Keratinocyte (primary cell): ENCODE measurements around the gene INPP5K. TPM values are rescaled to one million over a fixed set of nuclear protein-coding genes. Genes with fewer than 3 reads are reported as not detected.

Source experiments
- DNase-seq: peaks from one replicate; pipeline ENCODE4 v3.0.0-alpha.2; 2011; ENCODE audit warnings: low read depth, missing footprints, low spot score
- FAIRE-seq: peaks from 2 replicates; lab custom pipeline; 2011; peaks lifted over from hg19 to GRCh38; lab: Jason Lieb, UNC
- H2AFZ ChIP-seq: 2 replicates; pipeline ENCODE4 v1.6.0; 2012; ENCODE audit warnings: low read length, control low read depth, inconsistent platforms; ENCODE audit not compliant: control insufficient read depth
- H3K27ac ChIP-seq: 2 replicates; pipeline ENCODE4 v1.5.1; 2011; ENCODE audit warnings: low read length; ENCODE audit not compliant: control insufficient read depth, insufficient read depth
- H3K27me3 ChIP-seq: 3 replicates; pipeline ENCODE4 v1.6.0; 2011; ENCODE audit warnings: low read length; ENCODE audit not compliant: control insufficient read depth, insufficient read depth; ENCODE audit errors: extremely low read depth
- H3K36me3 ChIP-seq, 2 experiments: 2 replicates in 1 of 2; 3 replicates in 1 of 2; pipeline ENCODE4 v1.5.1; 2011; ENCODE audit warnings: low read length in 2 of 2, mild to moderate bottlenecking in 1 of 2; ENCODE audit not compliant: control insufficient read depth in 2 of 2, insufficient read depth in 2 of 2; ENCODE audit errors: extremely low read depth in 1 of 2
- H3K4me1 ChIP-seq: 3 replicates; pipeline ENCODE4 v1.5.1; 2011; ENCODE audit warnings: low read length; ENCODE audit not compliant: control insufficient read depth, insufficient read depth; ENCODE audit errors: extremely low read depth
- H3K4me2 ChIP-seq: 3 replicates; pipeline ENCODE4 v1.6.0; 2011; ENCODE audit warnings: low read depth, low read length; ENCODE audit not compliant: control insufficient read depth, insufficient read depth; ENCODE audit errors: extremely low read depth
- H3K4me3 ChIP-seq, 3 experiments: fragments of 200-600 bp in 1 of 3; sonication (generic) in 1 of 3; 2 replicates in 2 of 3; 3 replicates in 1 of 3; pipeline ENCODE4 v1.5.1; 2011 to 2016; ENCODE audit warnings: low read length in 3 of 3, mild to moderate bottlenecking in 3 of 3, control low read depth in 2 of 3, inconsistent platforms in 1 of 3, low read depth in 1 of 3, mixed read lengths in 1 of 3, mixed run types in 1 of 3, moderate library complexity in 1 of 3; ENCODE audit not compliant: control insufficient read depth in 2 of 3, insufficient read depth in 2 of 3; ENCODE audit errors: extremely low read depth in 1 of 3
- H3K79me2 ChIP-seq: 2 replicates; pipeline ENCODE4 v1.6.0; 2012; ENCODE audit warnings: low read length; ENCODE audit not compliant: control insufficient read depth, insufficient read depth
- H3K9ac ChIP-seq: 3 replicates; pipeline ENCODE4 v1.6.0; 2011; ENCODE audit warnings: low read length; ENCODE audit not compliant: control insufficient read depth, insufficient read depth; ENCODE audit errors: extremely low read depth
- H3K9me1 ChIP-seq: 3 replicates; pipeline ENCODE4 v1.6.0; 2011; ENCODE audit warnings: low read length; ENCODE audit not compliant: control insufficient read depth, insufficient read depth; ENCODE audit errors: extremely low read depth
- H3K9me3 ChIP-seq: 2 replicates; pipeline ENCODE4 v1.5.1; 2012; ENCODE audit warnings: low read depth, low read length; ENCODE audit not compliant: control insufficient read depth
- H4K20me1 ChIP-seq: 3 replicates; pipeline ENCODE4 v1.6.0; 2011; ENCODE audit warnings: low read length; ENCODE audit not compliant: control insufficient read depth, insufficient read depth; ENCODE audit errors: extremely low read depth
- CTCF ChIP-seq, 3 experiments: IDR thresholded peaks in 1 of 3; conservative IDR thresholded peaks in 1 of 3; optimal IDR thresholded peaks in 1 of 3; 2 replicates in 2 of 3; 3 replicates in 1 of 3; pipeline versions ENCODE3 to v1.5.1; 2011; ENCODE audit warnings: low read length in 3 of 3, mild to moderate bottlenecking in 3 of 3, moderate library complexity in 2 of 3, control low read depth in 1 of 3, inconsistent platforms in 1 of 3; ENCODE audit not compliant: insufficient read depth in 2 of 3; ENCODE audit errors: extremely low read depth in 1 of 3
- EZH2 ChIP-seq: IDR thresholded peaks from one replicate; pipeline ENCODE4 v1.6.1; 2012; ENCODE audit warnings: inconsistent platforms, mild to moderate bottlenecking, low read length, moderate library complexity
- dilution Hi-C: fragments of 300-500 bp; cut with MboI; formaldehyde crosslinking; loops from one replicate; pipeline ENCODE4 v1.7.0; 2020; ENCODE audit warnings: low sequenced_read_pairs; ENCODE audit not compliant: extremely low pct_ligation_motif_present
- polyA plus RNA-seq, 5 experiments: library from polyadenylated mRNA; depleted of rRNA in 3 of 5; stranded (reverse) in 3 of 5; stranded (forward) in 1 of 5; unstranded in 1 of 5; fragments of >200 nt; gene quantifications; 1 replicate in 1 of 5; 2 replicates in 3 of 5; 3 replicates in 1 of 5; pipeline versions ENCODE4 v1.2.1 to v1.2.3, GENCODE V29; 2011 to 2012; ENCODE audit warnings: missing spikeins in 2 of 5, low read depth in 1 of 5, low replicate concordance in 1 of 5

INPP5K gene
- polyA plus RNA-seq, 1 donor (not counting 4 experiments of a cell fraction or from before 2014, with no cell fraction given), result 23.0 TPM

GRCh38 chr17:1487939-1488825, 28.2 kb downstream of the INPP5K start:
- Histone ChIP-seq H3K9ac (peak overlapping the region; percentile 61), H2AFZ (peak overlapping the region; percentile 3), H3K4me2 (peak overlapping the region; percentile 70), H3K4me1 (peaks cover 31% of the 10 kb centered on the region), H3K27me3 (no peaks in the 10 kb centered on the region), H3K4me3 (peak overlapping the region; percentile 23 to 61 (median 51)), H3K9me1 (no peaks in the 10 kb centered on the region), H3K79me2 (peaks cover 29% of the 10 kb centered on the region), H3K9me3 (no peaks in the 10 kb centered on the region), H4K20me1 (no peaks in the 10 kb centered on the region), H3K36me3 (peaks cover 2 to 3% of the 10 kb centered on the region in 2 experiments), H3K27ac (peak overlapping the region; percentile 61)
- no peak for FAIRE-seq
- DNase-seq, result no peak
- TF ChIP-seq CTCF (optimal IDR thresholded peaks at IDR 0.05 in 1 of 3, IDR thresholded peaks at IDR 0.05 in 1 of 3, conservative IDR thresholded peaks at IDR 0.05 in 1 of 3; ENCODE audit: extremely low read depth in 1 of 3, insufficient read depth in 2 of 3, low read length in 3 of 3), result no peak
- no peak for TF ChIP-seq EZH2
- dilution Hi-C loops, result no loop called here

GRCh38 chr17:1486802-1487695, 29.4 kb downstream of the INPP5K start:
- Histone ChIP-seq H3K9me3 (no peaks in the 10 kb centered on the region), H3K4me3 (peak overlapping the region in 2 of 3 experiments; percentile 18 to 27), H4K20me1 (no peaks in the 10 kb centered on the region), H3K79me2 (peaks cover 31% of the 10 kb centered on the region), H3K9ac (peak overlapping the region; percentile 47), H3K4me1 (peaks cover 22% of the 10 kb centered on the region), H3K36me3 (peaks cover 6 to 11% of the 10 kb centered on the region in 2 experiments), H3K4me2 (peak overlapping the region; percentile 70), H3K9me1 (no peaks in the 10 kb centered on the region), H2AFZ (peak overlapping the region; percentile 26), H3K27ac (peak overlapping the region; percentile 61), H3K27me3 (no peaks in the 10 kb centered on the region)
- DNase-seq (peak; percentile 71), FAIRE-seq (peak; percentile 32)
- TF ChIP-seq EZH2, result no peak
- TF ChIP-seq CTCF (optimal IDR thresholded peaks at IDR 0.05 in 1 of 3, IDR thresholded peaks at IDR 0.05 in 1 of 3, conservative IDR thresholded peaks at IDR 0.05 in 1 of 3; ENCODE audit: extremely low read depth in 1 of 3, insufficient read depth in 2 of 3, low read length in 3 of 3), result no peak
- dilution Hi-C loops, result no loop called here
